ENCODE results near the gene RNFT2. TPM values are rescaled to one million over a fixed set of nuclear protein-coding genes. Genes with fewer than 3 reads are reported as not detected.

The RNFT2 gene
- polyA plus RNA-seq, 1 donor: 2.0 TPM

DNA sequence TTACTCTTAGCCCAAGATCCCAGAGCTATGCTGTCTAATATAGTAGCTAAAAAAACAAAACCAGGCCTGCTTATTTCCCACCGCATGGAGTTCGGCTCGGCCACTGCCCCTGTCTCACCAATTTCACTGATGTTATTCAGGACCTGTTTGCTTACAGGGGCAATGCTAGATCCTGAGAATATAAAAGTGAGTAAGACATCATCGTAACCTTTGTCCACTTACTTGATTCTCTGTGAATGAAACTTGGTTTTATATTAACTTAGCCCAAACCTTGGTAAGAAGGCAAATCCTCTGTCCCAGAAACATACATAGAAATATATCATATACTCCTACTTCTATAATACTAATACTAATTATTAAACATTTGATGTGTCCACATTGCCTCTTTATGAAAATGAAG is 56.6 kb downstream of the RNFT2 start:
- WGBS (ENCODE audit: insufficient coverage, low lambda C conversion rate): no CpG with 5 or more reads among the region's 4 CpGs
- DNase-seq: peak in 1 of 2 donors; percentile 59
- no peak overlapping the region for H3K27ac ChIP-seq (ENCODE audit: low read length)
- H3K36me3 ChIP-seq (ENCODE audit: control insufficient read depth, insufficient read depth, low read length): no peaks in the 10 kb centered on the region
- no peaks in the 10 kb centered on the region for H3K4me1 ChIP-seq (ENCODE audit: control insufficient read depth, insufficient read depth, low read length)
- no peaks in the 10 kb centered on the region for H3K27me3 ChIP-seq (ENCODE audit: control insufficient read depth, insufficient read depth, low read length)
- H3K4me3 ChIP-seq (ENCODE audit: low read length): no peak overlapping the region
- no peaks in the 10 kb centered on the region for H3K9me3 ChIP-seq (ENCODE audit: control insufficient read depth, low read depth, low read length)

DNA sequence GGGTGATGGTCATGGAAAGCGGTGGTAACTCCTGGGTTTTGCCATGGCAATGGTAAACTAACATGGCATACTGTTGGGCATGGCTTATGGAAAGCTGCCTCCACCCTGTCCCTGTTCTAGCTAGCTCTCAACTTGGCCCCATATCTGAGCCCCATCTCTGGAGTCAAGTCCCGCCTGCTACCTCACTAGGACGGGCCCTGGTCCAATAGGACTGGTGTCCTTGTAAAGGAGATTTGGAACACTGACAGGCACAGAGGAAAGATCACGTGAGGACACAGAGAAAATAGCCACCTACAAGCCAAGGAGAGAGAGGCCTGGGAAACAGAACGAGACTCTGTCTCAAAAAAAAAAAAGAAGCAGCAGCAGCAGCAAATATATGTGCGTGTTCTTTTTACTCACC is 59.8 kb downstream of the RNFT2 start:
- Histone ChIP-seq H3K27ac (ENCODE audit: low read length) (no peak overlapping the region), H3K36me3 (ENCODE audit: control insufficient read depth, insufficient read depth, low read length) (no peaks in the 10 kb centered on the region), H3K4me3 (ENCODE audit: low read length) (no peak overlapping the region), H3K9me3 (ENCODE audit: control insufficient read depth, low read depth, low read length) (no peaks in the 10 kb centered on the region), H3K27me3 (ENCODE audit: control insufficient read depth, insufficient read depth, low read length) (no peaks in the 10 kb centered on the region), H3K4me1 (ENCODE audit: control insufficient read depth, insufficient read depth, low read length) (no peaks in the 10 kb centered on the region)
- WGBS (ENCODE audit: insufficient coverage, low lambda C conversion rate): no CpG with 5 or more reads among the region's 6 CpGs
- no peak for DNase-seq

DNA sequence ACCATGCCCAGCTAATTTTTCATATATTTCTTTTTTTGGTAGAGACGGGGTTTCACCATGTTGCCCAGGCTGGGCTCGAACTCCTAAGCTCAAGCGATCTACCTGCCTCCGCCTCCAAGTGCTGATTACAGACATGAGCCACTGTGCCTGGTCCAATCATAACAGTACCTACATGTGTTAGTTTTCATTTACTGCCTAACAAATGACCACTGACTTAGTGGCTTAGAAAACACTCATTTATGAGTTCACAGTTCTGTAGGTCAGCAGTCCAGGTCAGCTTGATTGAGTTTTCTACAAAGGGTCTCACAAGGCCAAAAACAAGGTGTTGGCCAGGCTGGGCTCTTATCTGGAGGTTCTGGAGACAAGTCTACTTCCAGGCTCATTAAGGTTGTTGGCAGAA is 60.6 kb downstream of the RNFT2 start:
- H3K27ac ChIP-seq (ENCODE audit: low read length): no peak overlapping the region
- WGBS (ENCODE audit: insufficient coverage, low lambda C conversion rate): no CpG with 5 or more reads among the region's 4 CpGs

DNA sequence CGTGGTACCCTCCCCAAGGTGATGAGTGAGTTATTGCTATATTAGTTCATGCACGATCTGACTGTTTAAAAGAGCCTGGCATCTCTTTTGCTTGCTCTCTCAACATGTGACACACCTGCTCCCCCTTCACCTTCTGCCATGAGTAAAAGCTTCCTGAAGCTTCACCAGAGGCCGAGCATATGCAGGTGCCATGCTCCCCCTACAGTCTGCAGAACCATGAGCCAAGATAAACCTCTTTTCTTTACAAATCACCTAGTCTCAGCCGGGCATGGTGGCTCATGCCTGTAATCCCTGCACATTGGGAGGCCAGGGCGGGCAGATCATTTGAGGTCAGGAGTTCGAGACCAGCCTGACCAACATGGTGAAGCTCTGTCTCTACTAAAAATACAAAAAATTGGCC is 61.8 kb downstream of the RNFT2 start:
- Histone ChIP-seq H3K4me3 (ENCODE audit: low read length) (no peak overlapping the region), H3K4me1 (ENCODE audit: control insufficient read depth, insufficient read depth, low read length) (no peaks in the 10 kb centered on the region), H3K27ac (ENCODE audit: low read length) (no peak overlapping the region), H3K27me3 (ENCODE audit: control insufficient read depth, insufficient read depth, low read length) (no peaks in the 10 kb centered on the region), H3K36me3 (ENCODE audit: control insufficient read depth, insufficient read depth, low read length) (no peaks in the 10 kb centered on the region), H3K9me3 (ENCODE audit: control insufficient read depth, low read depth, low read length) (no peaks in the 10 kb centered on the region)
- WGBS (ENCODE audit: insufficient coverage, low lambda C conversion rate): 0% methylated on average over 1 of the region's 6 CpGs
- DNase-seq: no peak

More for the DNA sequence above, 60.6 kb downstream of the RNFT2 start:
- no peaks in the 10 kb centered on the region for H3K36me3 ChIP-seq (ENCODE audit: control insufficient read depth, insufficient read depth, low read length)
- no peak overlapping the region for H3K4me3 ChIP-seq (ENCODE audit: low read length)
- no peak for DNase-seq
- H3K9me3 ChIP-seq (ENCODE audit: control insufficient read depth, low read depth, low read length): no peaks in the 10 kb centered on the region
- H3K27me3 ChIP-seq (ENCODE audit: control insufficient read depth, insufficient read depth, low read length): no peaks in the 10 kb centered on the region
- no peaks in the 10 kb centered on the region for H3K4me1 ChIP-seq (ENCODE audit: control insufficient read depth, insufficient read depth, low read length)

DNA sequence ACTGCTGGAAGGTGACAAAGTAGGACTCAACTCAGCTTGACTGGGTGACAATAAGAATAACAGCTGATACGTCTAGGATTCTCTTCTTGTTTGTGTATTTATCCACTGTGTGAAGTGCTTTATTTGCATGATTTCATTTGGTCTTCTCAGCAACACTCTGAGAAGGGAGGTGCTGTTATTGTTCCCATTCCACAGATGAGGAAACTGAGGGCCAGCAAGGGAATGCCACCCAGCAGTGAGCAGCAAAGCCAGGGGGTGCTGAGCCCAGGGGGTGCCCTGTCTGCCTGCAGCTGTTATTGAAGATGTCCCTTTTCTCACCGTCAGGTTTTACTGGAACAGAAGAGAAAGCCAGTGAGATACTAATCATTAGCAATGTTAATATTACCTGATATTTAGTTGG is 62.8 kb downstream of the RNFT2 start:
- no peaks in the 10 kb centered on the region for H3K9me3 ChIP-seq (ENCODE audit: control insufficient read depth, low read depth, low read length)
- no peaks in the 10 kb centered on the region for H3K4me1 ChIP-seq (ENCODE audit: control insufficient read depth, insufficient read depth, low read length)
- no peak for DNase-seq
- no peak overlapping the region for H3K4me3 ChIP-seq (ENCODE audit: low read length)
- H3K27me3 ChIP-seq (ENCODE audit: control insufficient read depth, insufficient read depth, low read length): no peaks in the 10 kb centered on the region
- 40% methylated on average over 1 of the region's 2 CpGs for WGBS (ENCODE audit: insufficient coverage, low lambda C conversion rate)
- H3K36me3 ChIP-seq (ENCODE audit: control insufficient read depth, insufficient read depth, low read length): no peaks in the 10 kb centered on the region
- H3K27ac ChIP-seq (ENCODE audit: low read length): no peak overlapping the region

DNA sequence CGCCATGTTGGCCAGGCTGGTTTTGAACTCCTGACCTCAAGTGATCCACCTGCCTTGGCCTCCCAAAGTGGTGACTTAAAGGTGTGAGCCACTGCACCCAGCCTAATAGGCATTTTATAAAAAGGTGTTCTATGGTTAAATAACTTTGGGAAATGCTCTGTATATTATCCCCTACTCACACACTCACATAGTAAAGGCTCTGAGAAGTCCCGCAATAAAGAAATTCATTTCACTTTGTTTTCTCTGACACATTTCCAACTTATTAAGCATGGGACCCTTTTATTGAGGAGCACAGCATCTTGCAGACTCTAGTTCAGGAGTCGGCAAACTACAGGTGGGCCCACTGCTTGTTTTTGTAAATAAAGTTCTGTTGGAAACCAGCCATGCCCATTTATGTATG is 63.9 kb downstream of the RNFT2 start:
- H3K4me1 ChIP-seq (ENCODE audit: control insufficient read depth, insufficient read depth, low read length): no peaks in the 10 kb centered on the region
- no peaks in the 10 kb centered on the region for H3K27me3 ChIP-seq (ENCODE audit: control insufficient read depth, insufficient read depth, low read length)
- no peak for DNase-seq
- H3K9me3 ChIP-seq (ENCODE audit: control insufficient read depth, low read depth, low read length): no peaks in the 10 kb centered on the region
- 100% methylated on average over 1 of the region's 3 CpGs for WGBS (ENCODE audit: insufficient coverage, low lambda C conversion rate)
- no peaks in the 10 kb centered on the region for H3K36me3 ChIP-seq (ENCODE audit: control insufficient read depth, insufficient read depth, low read length)
- no peak overlapping the region for H3K4me3 ChIP-seq (ENCODE audit: low read length)
- H3K27ac ChIP-seq (ENCODE audit: low read length): no peak overlapping the region

DNA sequence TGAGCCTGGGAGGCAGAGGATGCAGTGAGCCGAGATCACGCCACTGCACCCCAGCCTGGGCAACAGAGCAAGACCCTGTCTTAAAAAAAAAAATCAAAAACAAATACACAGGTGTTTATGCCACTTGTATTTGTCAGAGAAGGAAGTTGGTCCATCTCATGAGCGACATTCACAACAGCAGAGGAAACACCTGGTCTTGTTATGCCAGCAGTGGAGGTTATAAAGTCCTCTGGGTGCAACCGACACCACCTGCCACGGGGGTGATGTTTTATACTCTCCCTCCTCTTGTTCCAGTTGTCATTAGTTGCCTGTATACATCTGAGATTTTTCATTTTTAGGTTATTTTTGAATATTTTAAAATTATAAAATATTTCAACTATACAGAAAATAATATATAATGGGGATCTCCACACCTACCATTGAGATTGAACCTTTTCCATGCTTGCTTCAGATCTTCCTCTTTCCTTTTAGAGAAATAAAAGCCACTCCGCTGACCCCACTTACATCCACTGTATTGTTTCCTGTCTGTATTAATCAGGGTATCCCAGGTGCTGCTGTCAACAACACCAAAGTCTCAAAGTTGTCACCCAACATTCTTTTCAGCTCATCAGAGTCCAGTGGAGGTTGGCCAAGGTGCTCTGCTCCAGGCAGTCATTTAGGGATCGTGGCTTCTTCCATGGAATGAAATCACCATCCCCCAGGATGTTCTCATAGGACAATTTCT is 65.1 kb downstream of the RNFT2 start:
- no peaks in the 10 kb centered on the region for H3K9me3 ChIP-seq (ENCODE audit: control insufficient read depth, low read depth, low read length)
- 50% methylated on average over 1 of the region's 7 CpGs for WGBS (ENCODE audit: insufficient coverage, low lambda C conversion rate)
- DNase-seq: no peak
- H3K4me3 ChIP-seq (ENCODE audit: low read length): no peak overlapping the region
- H3K27me3 ChIP-seq (ENCODE audit: control insufficient read depth, insufficient read depth, low read length): no peaks in the 10 kb centered on the region
- H3K27ac ChIP-seq (ENCODE audit: low read length): no peak overlapping the region
- no peaks in the 10 kb centered on the region for H3K36me3 ChIP-seq (ENCODE audit: control insufficient read depth, insufficient read depth, low read length)
- no peaks in the 10 kb centered on the region for H3K4me1 ChIP-seq (ENCODE audit: control insufficient read depth, insufficient read depth, low read length)

DNA sequence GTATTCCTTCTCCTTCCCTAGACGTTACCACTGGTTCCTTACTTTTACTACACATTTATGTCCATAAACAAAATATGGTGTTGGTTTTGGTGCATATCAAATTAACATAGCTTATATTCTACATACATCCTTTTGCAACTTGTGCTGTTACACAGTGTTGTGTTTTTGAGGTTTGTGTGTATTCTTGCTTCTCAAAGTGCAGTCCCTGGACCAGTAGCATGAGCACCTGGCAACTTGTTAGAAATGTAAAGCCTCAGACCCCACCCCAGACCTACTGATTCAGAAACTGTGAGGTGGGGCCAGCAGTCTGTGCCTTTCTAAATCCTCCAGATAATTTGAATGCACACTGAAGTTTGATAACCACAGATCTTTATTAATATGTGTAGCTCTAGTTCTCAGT is 65.9 kb downstream of the RNFT2 start:
- Histone ChIP-seq H3K27me3 (ENCODE audit: control insufficient read depth, insufficient read depth, low read length) (no peaks in the 10 kb centered on the region), H3K9me3 (ENCODE audit: control insufficient read depth, low read depth, low read length) (no peaks in the 10 kb centered on the region), H3K4me3 (ENCODE audit: low read length) (no peak overlapping the region), H3K27ac (ENCODE audit: low read length) (no peak overlapping the region), H3K4me1 (ENCODE audit: control insufficient read depth, insufficient read depth, low read length) (no peaks in the 10 kb centered on the region), H3K36me3 (ENCODE audit: control insufficient read depth, insufficient read depth, low read length) (no peaks in the 10 kb centered on the region)
- DNase-seq: no peak
- WGBS (ENCODE audit: insufficient coverage, low lambda C conversion rate): no CpG with 5 or more reads among the region's 1 CpG

DNA sequence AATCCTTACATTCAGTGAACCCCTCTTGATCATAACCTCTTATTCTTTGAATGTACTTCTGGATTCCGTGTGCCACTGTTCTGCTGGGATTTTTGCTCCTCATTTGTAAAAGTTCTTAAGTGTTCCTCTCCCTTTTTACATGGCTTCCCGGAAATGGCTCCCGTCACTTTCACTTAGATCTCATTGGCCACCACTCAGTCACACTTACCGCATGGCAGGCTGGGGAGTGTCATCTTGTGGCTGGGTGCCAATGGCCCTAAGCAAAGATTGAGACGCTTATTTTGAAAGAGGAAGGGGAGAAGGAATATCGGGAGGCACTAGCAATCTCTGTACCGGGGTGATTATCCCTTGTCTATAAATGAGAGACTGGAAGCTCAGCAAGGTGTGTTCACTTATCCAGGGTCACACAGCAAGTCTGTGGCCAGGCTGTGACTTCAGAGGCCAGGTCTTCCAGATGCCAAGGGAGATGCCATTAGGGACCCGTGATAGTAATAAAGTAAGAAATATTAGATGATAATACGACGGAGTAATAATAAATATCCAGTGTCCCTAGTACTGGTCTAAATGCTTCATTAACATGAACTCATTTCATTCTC is 68.8 kb downstream of the RNFT2 start:
- Histone ChIP-seq H3K9me3 (ENCODE audit: control insufficient read depth, low read depth, low read length) (no peaks in the 10 kb centered on the region), H3K4me3 (ENCODE audit: low read length) (no peak overlapping the region), H3K27me3 (ENCODE audit: control insufficient read depth, insufficient read depth, low read length) (no peaks in the 10 kb centered on the region), H3K36me3 (ENCODE audit: control insufficient read depth, insufficient read depth, low read length) (no peaks in the 10 kb centered on the region), H3K4me1 (ENCODE audit: control insufficient read depth, insufficient read depth, low read length) (no peaks in the 10 kb centered on the region), H3K27ac (ENCODE audit: low read length) (no peak overlapping the region)
- no CpG with 5 or more reads among the region's 10 CpGs for WGBS (ENCODE audit: insufficient coverage, low lambda C conversion rate)
- no peak for DNase-seq

DNA sequence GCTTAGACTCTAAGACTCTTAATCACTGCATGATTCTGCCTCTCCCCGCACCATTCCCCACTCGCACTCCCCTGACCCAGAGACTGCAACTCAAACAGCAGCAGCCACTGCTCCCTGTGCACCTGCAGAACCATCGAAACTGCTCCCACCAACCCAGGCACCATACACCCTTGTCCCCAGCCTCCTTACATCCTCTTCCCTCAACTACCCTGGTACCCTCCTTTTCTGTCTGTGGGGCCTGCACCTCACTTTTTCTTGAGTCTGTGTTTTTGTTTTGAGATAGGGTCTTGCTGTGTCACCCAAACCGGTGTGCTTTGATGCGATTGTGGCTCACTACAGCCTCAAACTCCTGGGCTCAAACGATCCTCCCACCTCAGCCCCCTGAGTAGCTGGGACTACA is 69.4 kb downstream of the RNFT2 start:
- Histone ChIP-seq H3K4me3 (ENCODE audit: low read length) (no peak overlapping the region), H3K36me3 (ENCODE audit: control insufficient read depth, insufficient read depth, low read length) (no peaks in the 10 kb centered on the region), H3K27me3 (ENCODE audit: control insufficient read depth, insufficient read depth, low read length) (no peaks in the 10 kb centered on the region), H3K4me1 (ENCODE audit: control insufficient read depth, insufficient read depth, low read length) (no peaks in the 10 kb centered on the region), H3K27ac (ENCODE audit: low read length) (no peak overlapping the region), H3K9me3 (ENCODE audit: control insufficient read depth, low read depth, low read length) (no peaks in the 10 kb centered on the region)
- DNase-seq: no peak
- WGBS (ENCODE audit: insufficient coverage, low lambda C conversion rate): no CpG with 5 or more reads among the region's 6 CpGs
